NCI-H748 (cell line): Measurements from ENCODE around the gene HYDIN.
"Not testable (repeated sequence)": the region's sequence is repeated elsewhere in the genome, so short reads cannot be mapped to it uniquely, and the experiment has no call there.

ENCODE experiments used
- DNase-seq: peaks from one replicate; lab custom pipeline; 2025; ENCODE audit not compliant: unreplicated experiment; lab: John Stamatoyannopoulos, UW

Gene HYDIN

GRCh38 chr16:71143246-71143645 is 87.3 kb downstream of the HYDIN start:
- not testable (repeated sequence) for DNase-seq

GRCh38 chr16:71110565-71110964 is 120.0 kb downstream of the HYDIN start:
- DNase-seq: not testable (repeated sequence)

- not testable (repeated sequence) for DNase-seq
Measured at GRCh38 chr16:71109656-71110208, 120.8 kb downstream of the HYDIN start.

GRCh38 chr16:71105881-71106280 is 124.6 kb downstream of the HYDIN start:
- DNase-seq: not testable (repeated sequence)

- DNase-seq: not testable (repeated sequence)
Measured at GRCh38 chr16:71083573-71083972, 146.9 kb downstream of the HYDIN start.

GRCh38 chr16:71080777-71081176 is 149.7 kb downstream of the HYDIN start:
- DNase-seq: not testable (repeated sequence)

GRCh38 chr16:71080262-71080661 is 150.3 kb downstream of the HYDIN start:
- not testable (repeated sequence) for DNase-seq

- not testable (repeated sequence) for DNase-seq
Measured at GRCh38 chr16:71070651-71071050, 159.9 kb downstream of the HYDIN start.

GRCh38 chr16:71069842-71070241 is 160.7 kb downstream of the HYDIN start:
- DNase-seq: not testable (repeated sequence)

GRCh38 chr16:71053897-71054609 is 176.5 kb downstream of the HYDIN start:
- DNase-seq: not testable (repeated sequence)

GRCh38 chr16:71050307-71050706 is 180.2 kb downstream of the HYDIN start:
- DNase-seq: not testable (repeated sequence)

GRCh38 chr16:71039368-71040111 is 191.0 kb downstream of the HYDIN start:
- DNase-seq: not testable (repeated sequence)

GRCh38 chr16:71038421-71038820 is 192.1 kb downstream of the HYDIN start:
- not testable (repeated sequence) for DNase-seq

GRCh38 chr16:71037987-71038386 is 192.5 kb downstream of the HYDIN start:
- DNase-seq: not testable (repeated sequence)

- not testable (repeated sequence) for DNase-seq
Measured at GRCh38 chr16:71028032-71028727, 202.3 kb downstream of the HYDIN start.

GRCh38 chr16:71027511-71027910 is 203.0 kb downstream of the HYDIN start:
- not testable (repeated sequence) for DNase-seq

- DNase-seq: not testable (repeated sequence)
Measured at GRCh38 chr16:71023851-71024439, 206.6 kb downstream of the HYDIN start.

GRCh38 chr16:71021961-71022537 is 208.5 kb downstream of the HYDIN start:
- DNase-seq: not testable (repeated sequence)

GRCh38 chr16:71019067-71019682 is 211.3 kb downstream of the HYDIN start:
- DNase-seq: not testable (repeated sequence)

- not testable (repeated sequence) for DNase-seq
Measured at GRCh38 chr16:71015419-71015818, 215.1 kb downstream of the HYDIN start.
